Karpas-422 (cell line): ENCODE measurements around the gene E2F1. TPM values are rescaled to one million over a fixed set of nuclear protein-coding genes. Genes with fewer than 3 reads are reported as not detected.

ENCODE experiments used
- DNase-seq: peaks from one replicate; pipeline ENCODE4 v3.0.0-alpha.2; 2015
- H2AFZ ChIP-seq: fragments of 200-600 bp; sonication (generic); 2 replicates; pipeline ENCODE4 v1.6.1; 2014; ENCODE audit warnings: antibody characterized with exemption, low read length, mixed read lengths
- H3K27ac ChIP-seq: fragments of 200-600 bp; sonication (generic); 2 replicates; pipeline ENCODE4 v1.5.1; 2014; ENCODE audit warnings: mild to moderate bottlenecking, low read length, moderate library complexity
- H3K27me3 ChIP-seq: fragments of 200-600 bp; sonication (generic); 2 replicates; pipeline ENCODE4 v1.6.1; 2014; ENCODE audit warnings: low read length, mixed read lengths
- H3K36me3 ChIP-seq: fragments of 200-600 bp; sonication (generic); 2 replicates; pipeline ENCODE4 v1.6.1; 2014; ENCODE audit warnings: low read length, mixed read lengths; ENCODE audit not compliant: insufficient read depth
- H3K4me1 ChIP-seq: fragments of 200-600 bp; sonication (generic); 2 replicates; pipeline ENCODE4 v1.6.1; 2014; ENCODE audit warnings: mild to moderate bottlenecking, low read length, mixed read lengths
- H3K4me2 ChIP-seq: fragments of 200-600 bp; sonication (generic); 2 replicates; pipeline ENCODE4 v1.6.1; 2014; ENCODE audit warnings: low read length, low read depth, mild to moderate bottlenecking; ENCODE audit not compliant: poor library complexity, severe bottlenecking
- H3K4me3 ChIP-seq: fragments of 200-600 bp; sonication (generic); 2 replicates; pipeline ENCODE4 v1.5.1; 2014; ENCODE audit warnings: mild to moderate bottlenecking, antibody characterized with exemption, low read length, mixed read lengths
- H3K79me2 ChIP-seq: fragments of 200-600 bp; sonication (generic); 2 replicates; pipeline ENCODE4 v1.6.1; 2014; ENCODE audit warnings: mild to moderate bottlenecking, low read length, mixed read lengths
- H3K9ac ChIP-seq: fragments of 200-600 bp; sonication (generic); 2 replicates; pipeline ENCODE4 v1.6.0; 2014; ENCODE audit warnings: low read length
- H3K9me2 ChIP-seq: fragments of 200-600 bp; sonication (generic), shearing (Covaris generic); replicated peaks from 2 replicates; pipeline ENCODE4 v1.6.0; 2014; ENCODE audit warnings: mild to moderate bottlenecking, low read length, moderate library complexity; ENCODE audit not compliant: insufficient read depth
- H3K9me3 ChIP-seq: fragments of 300-700, 200-600 bp; sonication (generic); 2 replicates; pipeline ENCODE4 v1.6.1; 2014; ENCODE audit warnings: low read length, mixed read lengths
- H4K20me1 ChIP-seq: fragments of 200-600 bp; sonication (generic); 2 replicates; pipeline ENCODE4 v1.6.1; 2014; ENCODE audit warnings: mild to moderate bottlenecking, antibody characterized with exemption, low read length, low read depth; ENCODE audit not compliant: insufficient read depth
- total RNA-seq: library from RNA; depleted of rRNA; stranded (reverse); fragments of >200 nt; shearing (Covaris generic); gene quantifications from 2 replicates; pipeline ENCODE4 v1.2.3, GENCODE V29; 2014; ENCODE audit warnings: low replicate concordance

E2F1 gene
- total RNA-seq, 1 experiment from 2014 or later, result 19.2 TPM

DNA sequence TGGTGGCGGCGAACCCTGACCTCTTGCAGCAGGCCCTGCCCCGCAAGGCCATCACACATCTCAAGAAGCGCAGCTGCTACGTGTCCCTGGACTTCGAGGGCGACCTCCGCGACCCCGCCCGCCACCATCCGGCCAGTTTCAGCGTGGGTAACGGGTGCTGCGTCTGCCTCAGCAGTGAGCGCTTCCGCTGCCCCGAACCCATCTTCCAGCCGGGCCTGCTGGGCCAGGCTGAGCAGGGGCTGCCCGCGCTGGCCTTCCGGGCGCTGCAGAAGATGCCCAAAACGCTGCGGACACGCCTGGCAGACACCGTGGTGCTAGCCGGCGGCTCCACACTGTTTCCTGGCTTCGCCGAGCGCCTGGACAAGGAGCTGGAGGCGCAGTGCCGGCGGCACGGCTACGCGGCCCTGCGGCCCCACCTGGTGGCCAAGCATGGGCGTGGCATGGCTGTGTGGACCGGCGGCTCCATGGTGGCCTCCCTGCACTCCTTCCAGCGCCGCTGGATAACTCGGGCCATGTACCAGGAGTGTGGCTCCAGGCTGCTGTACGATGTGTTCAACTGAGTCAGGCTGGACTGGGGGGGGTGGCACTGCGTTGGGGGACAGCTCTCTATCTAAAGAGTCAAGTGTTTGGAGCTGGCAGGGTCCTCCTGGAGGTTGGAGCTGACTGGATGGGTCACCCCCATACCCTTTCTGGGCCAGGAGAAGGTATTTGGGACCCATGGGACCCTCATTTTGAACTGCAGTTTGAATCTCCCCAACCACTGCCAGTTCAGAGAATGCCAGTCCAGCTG is 18.3 kb downstream of the E2F1 start:
- Histone ChIP-seq H3K4me2 (peak overlapping the region; percentile 64), H4K20me1 (no peaks in the 10 kb centered on the region), H3K36me3 (peaks cover 16% of the 10 kb centered on the region; the same call in 1 of the 2 replicates), H3K79me2 (peaks cover 27% of the 10 kb centered on the region), H2AFZ (no peak overlapping the region), H3K9me3 (no peaks in the 10 kb centered on the region), H3K9me2 (no peaks in the 10 kb centered on the region), H3K4me3 (peak overlapping the region; percentile 67), H3K27me3 (no peaks in the 10 kb centered on the region), H3K4me1 (peaks cover 95% of the 10 kb centered on the region), H3K27ac (peak overlapping the region; percentile 89), H3K9ac (peak overlapping the region; percentile 80)
- peak; percentile 84 for DNase-seq

- H3K4me1 ChIP-seq, result peaks cover 93% of the 10 kb centered on the region
- DNase-seq, result peak; percentile 75
- H3K9ac ChIP-seq, result peak overlapping the region; percentile 80
- H3K27ac ChIP-seq, result peak overlapping the region; percentile 89
- H3K79me2 ChIP-seq, result peaks cover 25% of the 10 kb centered on the region
- no peaks in the 10 kb centered on the region for H4K20me1 ChIP-seq
- H3K9me3 ChIP-seq, result no peaks in the 10 kb centered on the region
- H3K27me3 ChIP-seq, result no peaks in the 10 kb centered on the region
- H3K4me3 ChIP-seq, result peak overlapping the region; percentile 67
- peak overlapping the region; percentile 64 for H3K4me2 ChIP-seq
- H3K9me2 ChIP-seq, result no peaks in the 10 kb centered on the region
- H3K36me3 ChIP-seq, result peaks cover 15% of the 10 kb centered on the region; the same call in 1 of the 2 replicates
- H2AFZ ChIP-seq, result no peak overlapping the region
Measured at GRCh38 chr20:33667245-33667675, 18.9 kb downstream of the E2F1 start.

- DNase-seq, result peak; percentile 98
- no peaks in the 10 kb centered on the region for H3K9me2 ChIP-seq
- H3K9me3 ChIP-seq, result no peaks in the 10 kb centered on the region
- H3K79me2 ChIP-seq, result peaks cover 23% of the 10 kb centered on the region
- H2AFZ ChIP-seq, result no peak within 1 kb of the TSS
- peaks cover 8% of the 10 kb centered on the region; the same call in 1 of the 2 replicates for H3K36me3 ChIP-seq
- peaks cover 86% of the 10 kb centered on the region for H3K4me1 ChIP-seq
- no peaks in the 10 kb centered on the region for H4K20me1 ChIP-seq
- H3K4me3 ChIP-seq, result peak within 1 kb of the TSS; percentile 67
- no peaks in the 10 kb centered on the region for H3K27me3 ChIP-seq
- H3K4me2 ChIP-seq, result peak within 1 kb of the TSS; percentile 64
- H3K27ac ChIP-seq, result peak within 1 kb of the TSS; percentile 89
- peak within 1 kb of the TSS; percentile 80 for H3K9ac ChIP-seq
Measured at GRCh38 chr20:33666293-33667244, 19.6 kb downstream of the E2F1 start, which contains the start of gene ACTL10. Gene ACTL10, plus strand, starts transcription at chr20:33666943. Its CDS starts 555 bp downstream, at chr20:33667498.

DNA sequence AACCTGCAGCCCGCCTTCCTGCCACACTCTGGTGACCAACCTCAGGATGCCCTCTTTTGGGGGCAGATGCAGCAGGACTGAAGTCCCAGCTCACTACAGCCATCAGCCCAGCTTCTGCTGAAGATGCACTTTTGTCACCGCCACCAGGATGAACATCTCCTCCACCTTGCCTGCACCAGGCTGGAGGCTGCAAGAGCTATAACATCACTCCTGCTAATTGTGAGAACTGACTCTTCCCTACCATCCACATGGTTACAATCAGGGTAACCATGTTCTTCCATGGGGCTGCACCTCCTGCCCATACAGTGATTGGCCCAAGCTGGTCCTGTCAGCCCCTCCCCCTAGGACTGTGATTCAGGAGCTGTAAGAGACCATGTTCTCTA is 21.4 kb downstream of the E2F1 start:
- Histone ChIP-seq H3K27ac (peak overlapping the region; percentile 89), H3K27me3 (no peaks in the 10 kb centered on the region), H3K9me3 (no peaks in the 10 kb centered on the region), H3K9ac (peak overlapping the region; percentile 99), H3K4me1 (peaks cover 68% of the 10 kb centered on the region), H2AFZ (no peak overlapping the region), H3K36me3 (no peaks in the 10 kb centered on the region), H3K4me2 (peak overlapping the region; percentile 100), H3K9me2 (no peaks in the 10 kb centered on the region), H3K79me2 (peaks cover 18% of the 10 kb centered on the region), H4K20me1 (no peaks in the 10 kb centered on the region), H3K4me3 (peak overlapping the region; percentile 93)
- peak; percentile 73 for DNase-seq

GRCh38 chr20:33664085-33664761 is 22.0 kb downstream of the E2F1 start:
- Histone ChIP-seq H2AFZ (no peak overlapping the region), H4K20me1 (no peaks in the 10 kb centered on the region), H3K36me3 (no peaks in the 10 kb centered on the region), H3K79me2 (peaks cover 18% of the 10 kb centered on the region), H3K9ac (peak overlapping the region; percentile 99), H3K27me3 (no peaks in the 10 kb centered on the region), H3K9me2 (no peaks in the 10 kb centered on the region), H3K9me3 (no peaks in the 10 kb centered on the region), H3K4me2 (peak overlapping the region; percentile 100), H3K4me3 (peak overlapping the region; percentile 93), H3K27ac (peak overlapping the region; percentile 89), H3K4me1 (peaks cover 63% of the 10 kb centered on the region)
- DNase-seq, result no peak

- DNase-seq, result peak; percentile 94
- no peaks in the 10 kb centered on the region for H3K36me3 ChIP-seq
- peak overlapping the region; percentile 99 for H3K9ac ChIP-seq
- H4K20me1 ChIP-seq, result no peaks in the 10 kb centered on the region
- peak overlapping the region; percentile 89 for H3K27ac ChIP-seq
- H3K9me3 ChIP-seq, result no peaks in the 10 kb centered on the region
- peaks cover 18% of the 10 kb centered on the region for H3K79me2 ChIP-seq
- H3K4me2 ChIP-seq, result peak overlapping the region; percentile 100
- peak overlapping the region; percentile 93 for H3K4me3 ChIP-seq
- peaks cover 55% of the 10 kb centered on the region for H3K4me1 ChIP-seq
- no peaks in the 10 kb centered on the region for H3K9me2 ChIP-seq
- no peaks in the 10 kb centered on the region for H3K27me3 ChIP-seq
- H2AFZ ChIP-seq, result no peak overlapping the region
Measured at GRCh38 chr20:33663161-33664084, 22.8 kb downstream of the E2F1 start.

DNA sequence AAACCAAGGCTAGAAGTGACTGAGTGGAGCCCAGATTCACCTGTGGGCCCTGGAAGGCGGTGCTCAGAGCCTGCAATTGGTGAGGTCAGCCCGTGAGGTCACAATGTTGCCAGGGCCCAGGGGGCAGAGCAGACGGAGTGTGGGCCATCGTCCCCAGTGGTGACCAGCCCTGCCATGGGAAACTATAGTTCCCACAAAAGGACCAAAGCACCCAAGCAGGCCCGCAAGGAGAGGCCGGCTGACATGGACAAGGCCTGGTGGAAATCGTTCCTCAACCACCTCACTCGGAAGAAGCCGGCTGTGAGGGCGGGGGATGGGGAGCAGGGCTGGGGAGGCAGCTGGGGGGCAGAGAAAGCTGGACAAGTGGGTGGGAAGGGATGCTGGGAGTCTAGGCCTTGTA is 24.0 kb downstream of the E2F1 start, which contains the start of gene C20orf144:
Gene C20orf144, plus strand, starts transcription at position 156 of the 400 bp plus-strand sequence. Its CDS starts 19 bp downstream, at position 175.
- Histone ChIP-seq H3K9me2 (no peaks in the 10 kb centered on the region), H3K4me2 (peak within 1 kb of the TSS; percentile 100), H3K27me3 (no peaks in the 10 kb centered on the region), H2AFZ (no peak within 1 kb of the TSS), H3K4me3 (peak within 1 kb of the TSS; percentile 93), H3K9ac (peak within 1 kb of the TSS; percentile 99), H3K36me3 (no peaks in the 10 kb centered on the region), H3K9me3 (no peaks in the 10 kb centered on the region), H3K27ac (peak within 1 kb of the TSS; percentile 89), H4K20me1 (no peaks in the 10 kb centered on the region), H3K4me1 (peaks cover 46% of the 10 kb centered on the region), H3K79me2 (peaks cover 18% of the 10 kb centered on the region)
- no peak for DNase-seq
